Posterior vena cava (tissue), 2 donors: Measurements from ENCODE around the gene SLX4. TPM values are rescaled to one million over a fixed set of nuclear protein-coding genes. Genes with fewer than 3 reads are reported as not detected.

ENCODE experiments used
- DNase-seq: peaks from one replicate; pipeline ENCODE4 v3.0.0-alpha.2; 2020; ENCODE audit warnings: low spot score
- intact Hi-C, 2 donors: fragments of 100-400 bp; cut with DNase I; formaldehyde crosslinking; loops; one replicate each; pipeline versions ENCODE4 v1.14.1 to v1.14.2; 2022 to 2023
- total RNA-seq, 2 donors: library from RNA; stranded (reverse); fragmentation: NEBNext Ultra II Directional; extraction: Animal tissue kit (Norgen Biotek cat#: 25700); gene quantifications; one replicate each; pipeline ENCODE4 v1.2.1, GENCODE V29; 2021
- donor health status: DM: yes; HTN: yes; CAD: no.
- donor health status: DM: yes; HTN: yes; CAD: no.

Gene SLX4
- total RNA-seq, 2 donors from 2014 or later, result 4.5 to 4.9 TPM

DNA sequence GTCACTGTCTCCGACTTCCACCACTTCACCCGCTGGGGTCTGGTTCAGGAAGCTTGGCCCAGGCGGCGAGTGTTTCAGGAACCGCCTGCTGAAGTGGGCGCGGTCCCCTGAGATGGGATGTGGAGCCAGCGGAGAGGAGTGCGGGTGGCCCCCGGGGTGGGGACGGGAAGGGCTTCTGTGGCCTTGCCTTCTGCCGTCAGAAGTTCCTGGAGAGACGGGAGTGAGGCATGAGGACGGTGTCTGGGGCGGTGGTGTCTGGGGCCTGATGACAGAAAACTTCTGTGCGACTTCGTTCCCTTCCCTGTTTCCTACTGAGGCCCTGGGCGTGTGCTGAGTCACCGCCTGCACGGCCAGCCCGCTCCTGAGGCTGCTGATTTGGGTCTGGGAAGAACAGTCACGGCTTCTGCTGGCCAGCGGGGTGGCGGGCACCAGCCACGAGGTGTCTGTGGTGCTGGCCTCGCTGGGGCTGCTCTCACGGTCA is 21.9 kb downstream of the SLX4 start:
- DNase-seq, result peak; percentile 86
- intact Hi-C loops, result loop anchor here in 1 of 2 donors (5.0 to 10.0 kb wide), 2 partner anchors 1765 to 1892 kb away; partner anchors contain the start of genes FAHD1 and HAGH

DNA sequence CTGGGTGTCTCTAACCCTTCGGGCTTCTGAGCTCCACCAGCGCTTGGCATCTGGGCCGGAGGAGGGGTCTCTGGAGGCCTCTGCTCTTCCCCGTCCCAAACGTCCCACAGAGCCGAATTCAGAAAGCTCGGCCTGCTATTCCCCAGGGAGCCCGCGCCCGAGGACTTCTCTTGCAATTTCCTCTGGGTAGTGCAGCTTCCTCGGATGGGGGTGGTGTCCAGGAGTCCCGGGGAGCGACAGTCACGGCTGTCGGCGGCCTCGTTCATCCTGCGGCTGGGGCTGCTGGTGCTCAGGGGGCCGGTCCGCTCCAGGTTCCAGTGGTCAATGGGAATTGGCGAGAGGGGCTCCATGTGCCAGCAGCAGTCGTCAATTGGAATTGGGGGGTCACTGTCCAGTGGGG is 22.4 kb downstream of the SLX4 start:
- DNase-seq, result no peak

DNA sequence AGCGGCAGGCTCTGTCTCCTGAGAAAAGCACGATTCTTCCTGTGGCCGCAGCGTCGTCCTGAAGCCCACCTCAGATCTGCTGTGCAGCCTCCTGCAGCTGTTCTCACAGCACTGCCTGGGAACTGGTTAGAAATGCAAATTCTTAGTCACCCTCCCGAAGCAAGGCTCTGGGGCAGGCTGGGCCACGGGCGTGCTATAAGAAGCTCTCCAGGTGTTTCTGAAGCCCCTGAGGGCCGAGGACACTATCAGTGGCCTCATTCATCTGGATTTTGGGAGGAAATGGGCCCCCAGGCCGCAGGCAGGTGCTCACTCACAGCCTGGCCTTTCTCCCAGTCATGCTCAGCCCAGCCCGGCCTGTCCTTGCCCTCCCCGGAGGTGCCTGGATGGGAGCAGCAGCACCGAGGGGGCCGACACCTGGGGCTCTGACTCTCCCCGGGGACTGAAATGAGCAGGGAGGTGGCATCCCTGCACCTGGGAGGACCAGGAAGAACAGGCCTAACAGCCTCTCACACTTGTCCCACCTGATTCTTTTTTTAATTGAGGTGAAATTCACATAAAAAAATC is 23.8 kb downstream of the SLX4 start:
- intact Hi-C loops, result loop anchor here in 1 of 2 donors (5.0 to 10.0 kb wide), 2 partner anchors 1763 to 1890 kb away; partner anchors contain the start of genes FAHD1 and HAGH
- DNase-seq, result no peak

More for the DNA sequence above, 22.4 kb downstream of the SLX4 start:
- intact Hi-C loops, result loop anchor here in 1 of 2 donors (5.0 to 10.0 kb wide), 2 partner anchors 1764 to 1892 kb away; partner anchors contain the start of genes FAHD1 and HAGH

GRCh38 chr16:3584412-3584811 is 27.0 kb downstream of the SLX4 start:
- intact Hi-C loops, result loop anchor here in 1 of 2 donors (1.0 to 10.0 kb wide), 2 partner anchors 24 to 1760 kb away; partner anchors contain the start of genes FAHD1 and HAGH
- DNase-seq, result no peak

- intact Hi-C loops, result loop anchor here in 1 of 2 donors (1.0 to 10.0 kb wide), 2 partner anchors 23 to 1759 kb away; partner anchors contain the start of genes FAHD1 and HAGH
- no peak for DNase-seq
Observed at GRCh38 chr16:3583303-3584038, 27.9 kb downstream of the SLX4 start.

DNA sequence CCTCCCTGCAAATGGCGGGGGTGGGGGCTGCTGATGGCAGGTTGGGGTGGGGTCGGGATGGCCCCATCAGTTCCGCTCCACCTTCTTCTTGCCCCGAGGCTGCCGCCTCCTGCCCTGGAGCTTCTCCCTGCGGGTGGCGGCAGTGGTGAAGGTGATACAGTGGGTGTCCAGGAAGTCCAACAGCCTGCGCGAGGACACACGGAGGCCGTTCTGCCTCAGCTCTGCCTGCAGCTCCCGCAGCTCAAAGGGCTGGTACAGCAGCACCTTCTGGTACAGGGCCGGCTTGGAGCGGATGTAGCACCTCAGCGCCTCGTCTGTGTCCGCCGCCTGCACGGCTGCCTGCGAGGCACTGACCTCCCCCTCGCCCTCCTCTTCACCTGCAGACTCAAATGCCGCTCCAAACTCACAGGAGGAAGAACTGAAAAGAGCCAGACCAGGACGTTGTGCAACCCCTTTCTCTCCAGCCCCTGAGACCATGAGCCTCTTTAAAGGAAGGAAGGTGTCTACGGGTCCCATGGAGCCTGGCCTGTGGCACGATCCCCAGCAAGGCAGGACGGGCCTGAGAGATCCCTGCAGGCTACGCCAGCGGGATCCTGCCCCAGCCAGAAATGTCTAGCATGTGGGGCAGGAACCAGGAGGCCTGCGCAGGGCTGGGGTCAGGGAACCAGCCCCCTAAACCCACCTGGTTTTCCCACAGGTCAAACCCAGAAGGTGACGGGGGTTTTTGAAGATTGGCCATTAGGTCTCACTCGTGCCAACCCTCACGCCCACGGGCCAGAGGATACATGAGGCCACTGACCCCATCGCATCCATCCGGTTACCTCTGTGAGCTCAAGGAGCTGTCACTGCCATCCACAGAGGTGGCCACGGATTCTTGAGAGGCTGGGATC is 28.9 kb downstream of the SLX4 start:
- intact Hi-C loops, result loop anchor here in 1 of 2 donors (10.0 kb wide), 1 partner anchor 1758 kb away; the partner anchor contains the start of genes FAHD1 and HAGH
- DNase-seq, result no peak

GRCh38 chr16:3581392-3581791 is 30.0 kb downstream of the SLX4 start:
- DNase-seq, result no peak
- intact Hi-C loops, result loop anchor here in 1 of 2 donors (10.0 kb wide), 1 partner anchor 1757 kb away; the partner anchor contains the start of genes FAHD1 and HAGH

DNA sequence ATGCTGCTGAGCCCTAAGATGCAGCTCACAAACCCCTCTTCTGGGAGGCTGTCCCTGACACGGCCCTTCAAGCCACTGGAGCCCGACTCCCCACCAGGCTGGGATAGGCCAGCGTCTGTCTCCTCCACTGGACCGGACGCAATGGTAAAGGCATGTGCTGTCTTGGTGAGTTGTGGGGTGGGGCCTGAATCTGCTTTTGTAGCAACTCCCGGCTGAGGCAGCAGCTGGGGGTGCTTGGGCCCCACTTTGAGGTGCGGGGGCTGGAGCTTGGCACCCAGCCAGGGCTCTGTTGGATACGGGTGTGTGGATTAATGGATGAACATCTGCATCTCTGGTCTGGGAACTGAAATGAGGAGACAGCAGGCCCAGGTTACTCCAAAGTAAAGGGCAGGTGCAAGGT is 30.7 kb downstream of the SLX4 start:
- DNase-seq, result no peak
- intact Hi-C loops, result loop anchor here in 1 of 2 donors (10.0 kb wide), 1 partner anchor 1756 kb away; the partner anchor contains the start of genes FAHD1 and HAGH

DNA sequence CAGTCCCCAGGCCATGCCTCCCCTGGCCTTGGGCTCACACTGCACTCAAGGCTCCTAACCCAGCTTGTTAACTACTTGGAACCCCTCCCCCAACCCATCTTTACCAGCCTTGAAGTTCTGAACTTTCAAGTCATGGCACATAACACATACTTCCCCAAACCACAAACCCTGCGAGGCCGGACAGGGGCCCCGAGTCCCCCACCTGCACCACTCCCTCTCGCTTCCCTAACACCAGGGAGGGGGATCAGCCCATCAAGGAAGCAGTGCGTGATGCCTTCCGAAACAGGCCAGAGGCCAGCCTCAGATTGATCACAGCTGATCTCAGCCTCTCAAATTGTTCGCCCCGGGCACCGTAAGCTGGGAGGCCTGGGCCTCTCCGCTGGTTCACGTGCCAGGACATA is 31.2 kb downstream of the SLX4 start:
- intact Hi-C loops, result loop anchor here in 1 of 2 donors (10.0 kb wide), 1 partner anchor 1755 kb away; the partner anchor contains the start of genes FAHD1 and HAGH
- no peak for DNase-seq

GRCh38 chr16:3579776-3580175 is 31.6 kb downstream of the SLX4 start:
- intact Hi-C loops, result loop anchor here in 1 of 2 donors (10.0 kb wide), 1 partner anchor 1755 kb away; the partner anchor contains the start of genes FAHD1 and HAGH
- DNase-seq, result no peak

DNA sequence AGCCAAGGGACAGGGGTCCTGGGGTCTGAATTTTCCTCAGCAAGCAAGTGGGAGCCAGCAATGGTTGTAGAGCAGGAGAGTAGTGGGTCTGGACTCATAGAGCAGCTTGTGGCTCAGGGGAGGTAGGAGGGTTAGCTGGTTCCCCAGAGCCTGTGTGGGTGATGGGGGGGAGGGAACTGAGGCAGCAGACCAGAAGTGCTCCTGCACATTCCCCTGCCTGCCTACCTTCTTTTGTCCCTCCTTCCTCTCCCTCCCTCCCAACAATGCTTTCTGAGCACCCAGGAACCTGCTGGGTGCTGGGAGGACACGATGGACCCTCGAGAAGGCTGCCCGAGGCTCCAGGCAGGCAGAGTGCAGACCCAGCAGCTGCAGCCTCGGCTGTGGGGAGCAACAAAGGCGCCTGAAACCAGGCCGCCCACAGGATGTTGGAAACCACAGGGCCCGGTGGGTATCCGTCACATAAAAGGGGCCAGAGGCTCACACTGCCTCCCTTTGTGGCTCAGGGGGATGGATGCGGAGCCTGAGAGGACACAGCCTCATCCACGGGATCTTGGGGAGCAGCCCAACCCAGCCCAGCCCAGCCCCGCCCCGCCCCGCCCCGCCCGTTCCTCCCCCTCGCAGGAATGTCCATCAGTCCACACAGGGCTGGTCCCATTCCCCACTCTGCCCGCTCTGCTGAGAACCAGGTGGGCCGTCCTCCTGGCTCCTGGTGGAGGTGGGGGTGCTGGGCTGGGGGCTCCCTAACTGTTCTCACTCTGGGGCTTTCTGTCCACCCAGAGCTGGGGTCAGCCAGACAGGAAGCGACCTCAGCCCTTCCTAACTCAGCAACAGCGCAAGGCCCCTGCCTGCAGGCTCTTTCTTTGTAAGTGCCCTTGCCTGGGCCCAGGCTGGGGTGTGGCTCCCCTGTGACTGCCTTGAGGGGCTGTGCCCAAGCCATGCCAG is 32.5 kb downstream of the SLX4 start:
- no peak for DNase-seq
- intact Hi-C loops, result no loop called here

- no peak for DNase-seq
- intact Hi-C loops, result no loop called here
Observed at GRCh38 chr16:3578121-3578520, 33.3 kb downstream of the SLX4 start.

GRCh38 chr16:3577302-3577752 is 34.1 kb downstream of the SLX4 start, which contains the start of gene NLRC3:
Gene NLRC3 (minus strand): TSS chr16:3577403. CDS start chr16:3565036, 12,367 bp downstream.
- DNase-seq, result no peak

GRCh38 chr16:3576211-3576610 is 35.2 kb downstream of the SLX4 start:
- intact Hi-C loops, result no loop called here
- DNase-seq, result no peak

More at GRCh38 chr16:3577302-3577752, 34.1 kb downstream of the SLX4 start, which contains the start of gene NLRC3:
- intact Hi-C loops, result no loop called here

DNA sequence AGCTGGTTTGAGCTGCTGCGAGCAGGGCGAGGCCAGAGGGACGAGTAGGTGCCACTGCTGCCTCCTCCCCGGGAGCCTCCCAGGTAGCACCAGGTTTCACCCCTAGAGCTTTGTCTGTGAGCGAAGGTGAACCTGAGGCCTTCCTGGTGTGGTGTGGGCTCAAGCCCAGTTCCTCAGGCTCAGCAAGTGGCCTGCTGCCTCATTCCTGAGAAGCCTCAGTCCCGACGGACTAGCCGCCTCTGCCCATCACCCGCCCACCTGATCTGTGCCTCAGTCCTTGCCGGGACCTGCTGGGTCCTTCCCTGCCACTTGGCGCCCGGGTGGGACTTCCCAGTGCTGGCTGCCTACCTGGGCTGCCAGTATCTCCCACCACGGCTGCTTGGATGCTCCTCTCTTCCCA is 35.9 kb downstream of the SLX4 start:
- intact Hi-C loops, result no loop called here
- DNase-seq, result no peak

GRCh38 chr16:3574195-3574594 is 37.2 kb downstream of the SLX4 start:
- intact Hi-C loops, result no loop called here
- no peak for DNase-seq

GRCh38 chr16:3573146-3573815 is 38.1 kb downstream of the SLX4 start:
- no peak for DNase-seq
- intact Hi-C loops, result no loop called here
